Activated CD4-positive, alpha-beta T cell treated with anti-CD3 and anti-CD28 coated beads, Interleukin-2, amount 10 ng/mL, durations not matched to agents 7 days and 5 days (primary cell): ENCODE results near the gene CD151. TPM values are rescaled to one million over a fixed set of nuclear protein-coding genes. Genes with fewer than 3 reads are reported as not detected.

ENCODE experiments used
- CTCF ChIA-PET: fragments of 350-600 bp; sonication (Branson Sonifier 250); formaldehyde crosslinking; loops from one replicate; lab custom pipeline; 2021; ENCODE audit warnings: antibody characterized with exemption; lab: Charles Lee
- POLR2A ChIA-PET: fragments of 350-600 bp; sonication (Branson Sonifier 250); formaldehyde crosslinking; loops from one replicate; lab custom pipeline; 2021; ENCODE audit warnings: antibody characterized with exemption; lab: Charles Lee
- DNase-seq: peaks from one replicate; pipeline ENCODE4 v3.0.0-alpha.2; 2020
- H3K27ac Mint-ChIP-seq: one replicate; pipeline ENCODE4 v1.8.0; 2021; ENCODE audit warnings: mild to moderate bottlenecking, moderate library complexity, mixed read lengths
- H3K27me3 Mint-ChIP-seq: one replicate; pipeline ENCODE4 v1.8.0; 2021; ENCODE audit warnings: mixed read lengths
- H3K36me3 Mint-ChIP-seq: one replicate; pipeline ENCODE4 v1.8.0; 2021; ENCODE audit warnings: low read depth, mixed read lengths
- H3K4me1 Mint-ChIP-seq: one replicate; pipeline ENCODE4 v1.8.0; 2021; ENCODE audit warnings: mixed read lengths
- H3K4me3 Mint-ChIP-seq: one replicate; pipeline ENCODE4 v1.8.0; 2021; ENCODE audit warnings: mild to moderate bottlenecking, moderate library complexity, mixed read lengths
- H3K9me3 Mint-ChIP-seq: one replicate; pipeline ENCODE4 v1.8.0; 2021; ENCODE audit warnings: mixed read lengths
- total RNA-seq, 2 experiments: library from RNA; stranded (reverse); gene quantifications; one replicate each; pipeline ENCODE4 v1.2.3, GENCODE V29; 2021

The CD151 gene
- total RNA-seq, 2 experiments from 2014 or later, result 35.4 to 37.6 TPM

DNA sequence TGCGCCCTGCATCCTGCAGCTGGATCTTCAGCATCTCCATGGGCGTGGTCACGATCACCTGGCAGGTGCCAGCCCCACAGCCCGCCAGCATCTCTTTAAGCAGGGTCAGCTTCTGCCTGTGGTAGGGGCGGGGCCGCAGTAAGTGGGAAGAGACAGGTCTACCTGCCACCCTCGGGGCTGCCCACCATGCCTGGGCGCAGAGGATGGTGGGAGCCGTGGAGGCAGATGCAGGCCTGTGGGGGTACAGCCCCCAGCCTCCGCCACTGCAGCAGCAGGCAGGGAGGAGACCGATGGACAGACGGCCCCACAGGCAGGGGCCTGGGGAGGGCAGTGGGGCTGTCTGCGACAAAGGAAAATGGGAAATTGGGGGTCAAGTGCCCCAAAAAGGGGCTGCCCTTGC is 39.9 kb upstream of the CD151 start:
- H3K4me1 Mint-ChIP-seq, result peaks cover 25% of the 10 kb centered on the region
- ChIA-PET CTCF (interaction anchor here (0.6 to 1.3 kb wide), 2 partner anchors 15 to 136 kb away, joined by 3 read pairs; no protein-coding TSS in a partner anchor), POLR2A (no interaction called here)
- peaks cover 4% of the 10 kb centered on the region for H3K36me3 Mint-ChIP-seq
- H3K4me3 Mint-ChIP-seq, result no peak overlapping the region
- H3K27me3 Mint-ChIP-seq, result no peaks in the 10 kb centered on the region
- DNase-seq, result no peak
- no peaks in the 10 kb centered on the region for H3K9me3 Mint-ChIP-seq
- H3K27ac Mint-ChIP-seq, result no peak overlapping the region

DNA sequence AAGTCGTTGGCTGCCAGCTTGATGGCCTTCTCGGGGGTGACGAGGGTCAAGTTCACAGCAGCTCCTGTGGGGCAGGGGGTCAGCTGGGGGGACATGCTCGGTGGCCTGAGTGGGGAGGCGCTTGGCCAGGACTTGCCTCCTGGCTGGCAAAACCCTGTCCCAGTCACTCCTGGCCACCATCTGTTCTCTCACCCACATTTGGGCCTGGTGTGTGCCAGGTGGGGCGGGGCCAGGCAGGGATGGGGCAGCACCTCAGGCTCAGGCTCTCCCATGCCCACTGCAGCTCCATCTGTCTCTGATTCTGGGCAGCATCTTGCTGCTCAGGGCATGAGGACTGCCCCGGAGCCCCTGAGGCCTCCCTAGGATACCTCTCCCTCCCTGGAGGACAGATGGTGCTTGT is 39.2 kb upstream of the CD151 start:
- H3K4me1 Mint-ChIP-seq, result peaks cover 25% of the 10 kb centered on the region
- H3K27me3 Mint-ChIP-seq, result no peaks in the 10 kb centered on the region
- ChIA-PET POLR2A (no interaction called here), CTCF (interaction anchor here (0.6 to 1.3 kb wide), 2 partner anchors 15 to 222 kb away, joined by 3 read pairs; no protein-coding TSS in a partner anchor)
- no peaks in the 10 kb centered on the region for H3K9me3 Mint-ChIP-seq
- no peak overlapping the region for H3K27ac Mint-ChIP-seq
- H3K4me3 Mint-ChIP-seq, result no peak overlapping the region
- peaks cover 4% of the 10 kb centered on the region for H3K36me3 Mint-ChIP-seq
- DNase-seq, result no peak

DNA sequence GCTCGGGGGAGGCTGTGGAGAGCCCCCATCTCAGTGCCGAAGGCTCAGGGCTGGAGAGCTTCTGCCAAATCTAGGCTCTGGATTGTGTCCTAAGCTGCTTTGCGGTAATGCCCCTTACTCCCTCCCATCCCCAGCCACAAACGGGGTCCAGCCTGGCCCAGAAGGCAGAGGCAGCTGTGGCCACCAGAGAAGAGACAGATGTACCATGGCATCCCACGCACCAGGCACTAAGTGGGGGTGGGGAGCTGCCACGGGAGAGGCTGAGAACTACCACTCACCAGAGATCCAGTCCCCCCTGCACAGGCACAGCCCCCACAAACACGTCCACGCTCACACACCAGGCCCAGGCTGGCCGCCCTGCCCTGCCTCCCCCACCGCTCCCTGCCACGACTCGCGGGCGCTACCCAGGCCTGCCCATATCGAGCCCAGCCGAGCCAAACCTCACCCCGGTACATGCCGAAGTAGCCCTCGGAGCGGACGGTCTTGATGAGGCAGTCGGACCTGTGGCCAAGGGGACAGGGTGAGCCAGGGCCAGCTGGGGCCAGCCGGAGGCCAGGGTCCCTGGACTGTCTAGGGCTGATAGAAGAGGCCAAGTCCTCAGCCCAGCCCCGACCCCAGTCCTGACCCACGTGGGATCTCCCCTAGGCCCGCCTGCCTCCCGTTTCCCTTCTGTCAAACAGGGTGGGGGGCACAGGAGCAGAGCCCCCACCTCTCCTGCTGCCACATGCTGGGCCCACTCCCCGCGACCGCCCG is 38.6 kb upstream of the CD151 start:
- POLR2A ChIA-PET, result no interaction called here
- DNase-seq, result no peak
- Mint-ChIP-seq H3K4me1 (peaks cover 23% of the 10 kb centered on the region), H3K4me3 (no peak overlapping the region), H3K36me3 (peaks cover 4% of the 10 kb centered on the region), H3K27me3 (no peaks in the 10 kb centered on the region), H3K9me3 (no peaks in the 10 kb centered on the region), H3K27ac (no peak overlapping the region)
- CTCF ChIA-PET, result interaction anchor here (0.6 to 0.8 kb wide), 2 partner anchors 10 to 223 kb away, joined by 3 read pairs; no protein-coding TSS in a partner anchor

DNA sequence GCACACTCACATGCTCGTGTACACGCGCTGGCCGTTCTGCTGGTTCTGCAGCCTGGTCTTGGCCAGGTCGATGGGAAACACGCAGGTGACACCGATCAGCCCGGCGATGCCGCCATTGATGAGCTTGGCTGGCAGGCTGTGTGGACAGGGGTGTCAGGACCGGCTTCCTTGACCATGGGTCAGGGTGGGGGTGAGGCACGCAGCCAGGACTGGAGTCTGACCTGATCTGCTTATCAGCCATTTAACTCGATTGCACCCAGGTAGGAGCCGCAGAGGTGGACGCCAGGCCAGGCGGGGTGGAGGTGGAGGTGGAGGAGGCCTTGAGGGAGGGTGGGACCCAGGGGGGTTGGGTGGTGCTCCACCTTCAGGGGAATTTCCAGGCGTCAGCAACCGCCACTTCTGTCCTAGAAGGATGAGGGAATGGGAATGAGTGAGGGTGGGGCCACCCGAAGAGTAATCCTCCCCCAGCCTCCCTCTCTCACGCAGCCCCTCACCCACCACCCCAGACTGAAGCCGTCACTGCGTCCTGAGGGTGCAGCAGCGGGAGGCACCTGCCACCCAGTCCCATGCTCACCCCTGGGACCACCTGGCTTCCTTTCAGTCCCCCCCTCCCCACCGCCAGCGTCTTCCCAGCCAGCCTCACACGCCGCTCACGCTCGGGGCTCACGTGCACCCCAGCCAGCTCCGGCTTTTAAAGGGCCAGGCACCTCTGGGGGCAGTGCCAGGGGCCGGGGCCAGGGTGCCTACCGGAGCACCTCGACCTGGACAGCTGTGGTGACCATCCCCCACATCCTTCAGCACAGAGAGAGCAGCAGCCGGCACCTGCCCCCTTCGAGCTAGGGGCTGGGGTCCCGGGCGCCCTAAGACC is 37.8 kb upstream of the CD151 start:
- H3K4me3 Mint-ChIP-seq, result peak overlapping the region; percentile 84
- ChIA-PET POLR2A (no interaction called here), CTCF (interaction anchor here (0.6 to 1.4 kb wide), 3 partner anchors 11 to 112 kb away, joined by 3 read pairs; no protein-coding TSS in a partner anchor)
- H3K36me3 Mint-ChIP-seq, result peaks cover 4% of the 10 kb centered on the region
- H3K4me1 Mint-ChIP-seq, result peaks cover 23% of the 10 kb centered on the region
- H3K9me3 Mint-ChIP-seq, result no peaks in the 10 kb centered on the region
- no peak for DNase-seq
- H3K27ac Mint-ChIP-seq, result no peak overlapping the region
- no peaks in the 10 kb centered on the region for H3K27me3 Mint-ChIP-seq

DNA sequence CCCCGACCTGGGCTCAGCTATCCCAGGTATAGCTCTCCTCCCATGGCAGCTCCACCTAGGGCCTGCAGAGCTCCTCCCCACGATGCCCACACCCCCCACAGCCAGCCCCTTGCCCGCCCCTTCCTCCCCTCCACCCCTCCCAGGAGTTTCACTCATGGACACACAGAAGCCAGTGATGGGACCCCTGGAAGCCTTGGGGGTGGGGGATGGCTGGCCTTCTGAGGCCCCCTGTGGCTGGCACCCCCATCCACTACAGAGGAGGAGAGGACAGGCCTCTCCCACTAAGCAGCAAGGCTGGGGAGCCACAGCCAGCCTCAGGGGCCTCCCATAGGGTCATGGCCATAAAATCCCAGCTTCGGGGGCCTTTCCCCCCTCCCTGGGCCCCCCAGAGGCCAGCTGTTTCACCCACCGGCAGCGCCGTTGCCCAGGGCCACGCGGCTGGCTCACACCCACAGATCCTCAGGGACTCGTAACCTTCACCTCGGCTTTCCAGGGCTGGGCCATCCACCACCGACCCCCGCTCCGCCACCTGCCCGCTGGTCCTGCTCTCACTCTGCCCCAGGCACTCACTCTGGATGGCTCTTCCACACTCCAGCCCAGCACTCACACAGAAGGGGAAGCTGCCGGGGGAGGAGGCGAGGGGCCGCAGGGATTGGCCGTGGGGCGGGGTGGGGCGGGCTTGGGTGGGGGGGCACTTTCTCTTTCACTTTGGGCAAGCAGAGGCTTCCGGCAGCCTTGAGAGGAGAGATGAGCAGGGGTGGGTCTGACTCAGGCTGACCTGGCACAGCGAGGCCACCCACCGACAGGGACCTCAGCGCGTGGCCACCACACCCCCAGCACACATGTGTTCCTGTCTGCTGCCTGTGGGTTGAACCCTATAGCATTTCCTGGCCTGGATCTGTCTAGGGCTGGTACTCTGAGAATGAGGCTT is 36.9 kb upstream of the CD151 start:
- Mint-ChIP-seq H3K27ac (peak overlapping the region; percentile 80), H3K36me3 (peaks cover 4% of the 10 kb centered on the region), H3K4me3 (peak overlapping the region; percentile 84), H3K9me3 (no peaks in the 10 kb centered on the region), H3K4me1 (peaks cover 23% of the 10 kb centered on the region), H3K27me3 (no peaks in the 10 kb centered on the region)
- peak; percentile 85 for DNase-seq
- CTCF ChIA-PET, result interaction anchor here (0.6 to 1.7 kb wide), 4 partner anchors 10 to 111 kb away, joined by 3 to 7 read pairs (median 3); no protein-coding TSS in a partner anchor
- POLR2A ChIA-PET, result interaction anchor here (0.6 kb wide), 2 partner anchors 22 to 479 kb away, joined by 3 to 4 read pairs; no protein-coding TSS in a partner anchor

DNA sequence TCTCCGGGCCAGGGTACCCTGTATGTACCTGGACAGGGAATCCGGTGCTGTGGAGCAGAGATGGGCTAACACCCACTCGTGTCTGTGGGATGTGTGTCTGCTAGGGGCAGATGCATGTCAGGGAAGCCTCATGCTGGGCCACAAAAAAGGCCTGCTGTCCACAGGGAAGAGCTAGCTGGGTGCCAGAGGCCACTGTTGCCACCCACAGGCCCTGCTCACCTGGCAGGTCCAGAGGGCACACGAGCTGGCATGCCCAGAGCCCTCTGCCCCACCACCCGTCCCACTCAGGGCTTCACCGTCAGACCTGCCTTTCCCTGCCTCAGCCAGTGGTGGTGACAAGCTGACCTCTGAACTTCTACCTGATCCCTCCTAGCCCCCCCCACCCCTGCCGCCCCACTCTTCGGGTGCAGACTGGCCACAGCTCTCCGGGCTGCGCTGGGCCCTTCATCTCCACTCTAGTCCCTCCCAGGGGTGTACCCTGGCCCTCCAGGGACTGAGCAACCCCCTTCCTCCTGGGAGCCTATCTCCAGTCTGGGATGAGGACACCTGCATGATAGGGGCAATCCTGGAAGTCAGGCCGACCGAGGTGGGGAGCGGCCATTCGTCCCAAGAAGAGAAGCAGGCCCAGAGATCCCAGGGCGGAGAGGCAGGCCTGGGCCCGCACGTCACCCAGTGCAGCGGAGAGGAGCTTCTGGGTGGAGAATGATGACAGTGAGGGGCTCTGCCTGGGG is 36.0 kb upstream of the CD151 start:
- CTCF ChIA-PET, result interaction anchor here (0.6 to 1.7 kb wide), 7 partner anchors 9 to 55 kb away, joined by 3 to 7 read pairs (median 3); partner anchors contain the start of genes CRACR2B and PNPLA2
- Mint-ChIP-seq H3K27me3 (no peaks in the 10 kb centered on the region), H3K4me3 (peak overlapping the region; percentile 84), H3K36me3 (peaks cover 3% of the 10 kb centered on the region), H3K27ac (peak overlapping the region; percentile 80), H3K4me1 (peaks cover 23% of the 10 kb centered on the region), H3K9me3 (no peaks in the 10 kb centered on the region)
- POLR2A ChIA-PET, result interaction anchor here (0.6 kb wide), 3 partner anchors 21 to 184 kb away, joined by 3 to 4 read pairs (median 4); no protein-coding TSS in a partner anchor
- DNase-seq, result no peak

DNA sequence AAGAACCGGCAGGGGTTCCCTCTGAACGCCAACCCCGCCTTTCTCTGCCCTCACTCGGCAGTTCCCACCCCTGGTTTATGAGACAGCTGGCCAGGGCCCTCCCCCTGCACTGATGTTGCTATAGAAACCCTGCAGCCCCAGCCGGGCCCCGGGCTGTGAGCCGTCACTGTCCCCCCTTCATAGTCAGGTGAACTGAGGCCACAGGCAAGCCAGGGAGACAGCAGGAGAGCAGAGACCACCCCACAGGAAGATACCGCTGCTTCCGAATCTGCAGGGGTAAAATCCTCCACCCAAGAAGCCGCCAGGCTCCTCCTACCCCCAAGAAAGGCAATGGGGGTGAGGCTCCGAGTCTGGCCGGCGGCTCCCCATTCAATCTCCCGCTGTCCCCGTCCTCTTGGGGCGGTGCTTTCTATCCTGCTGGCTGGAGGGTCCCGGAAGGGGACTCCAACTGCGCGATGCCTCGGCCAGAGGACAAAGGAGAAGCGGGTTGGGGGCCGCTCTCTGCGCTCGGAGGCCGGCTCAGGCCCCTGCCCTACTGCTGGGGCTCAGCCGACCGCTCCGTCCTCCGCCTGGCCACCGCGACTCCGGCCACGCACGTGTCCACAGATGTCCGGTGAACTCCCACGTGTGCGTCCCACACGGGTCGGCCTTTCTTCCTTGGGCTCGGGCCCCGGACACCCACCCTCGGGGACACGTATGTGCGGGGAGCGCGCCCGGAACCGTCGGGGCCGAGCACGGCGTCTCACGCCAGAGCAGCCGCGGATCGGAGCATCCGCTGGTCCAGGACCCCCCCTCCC is 35.3 kb upstream of the CD151 start:
- Mint-ChIP-seq H3K27me3 (no peaks in the 10 kb centered on the region), H3K4me3 (peak overlapping the region; percentile 84), H3K27ac (peak overlapping the region; percentile 80), H3K9me3 (no peaks in the 10 kb centered on the region), H3K36me3 (peaks cover 4% of the 10 kb centered on the region), H3K4me1 (peaks cover 23% of the 10 kb centered on the region)
- ChIA-PET CTCF (interaction anchor here (0.6 to 1.7 kb wide), 6 partner anchors 11 to 56 kb away, joined by 3 to 7 read pairs (median 4); partner anchors contain the start of genes CRACR2B and PNPLA2), POLR2A (interaction anchor here (0.6 kb wide), 2 partner anchors 56 to 184 kb away, joined by 3 to 4 read pairs; no protein-coding TSS in a partner anchor)
- DNase-seq, result peak; percentile 77

DNA sequence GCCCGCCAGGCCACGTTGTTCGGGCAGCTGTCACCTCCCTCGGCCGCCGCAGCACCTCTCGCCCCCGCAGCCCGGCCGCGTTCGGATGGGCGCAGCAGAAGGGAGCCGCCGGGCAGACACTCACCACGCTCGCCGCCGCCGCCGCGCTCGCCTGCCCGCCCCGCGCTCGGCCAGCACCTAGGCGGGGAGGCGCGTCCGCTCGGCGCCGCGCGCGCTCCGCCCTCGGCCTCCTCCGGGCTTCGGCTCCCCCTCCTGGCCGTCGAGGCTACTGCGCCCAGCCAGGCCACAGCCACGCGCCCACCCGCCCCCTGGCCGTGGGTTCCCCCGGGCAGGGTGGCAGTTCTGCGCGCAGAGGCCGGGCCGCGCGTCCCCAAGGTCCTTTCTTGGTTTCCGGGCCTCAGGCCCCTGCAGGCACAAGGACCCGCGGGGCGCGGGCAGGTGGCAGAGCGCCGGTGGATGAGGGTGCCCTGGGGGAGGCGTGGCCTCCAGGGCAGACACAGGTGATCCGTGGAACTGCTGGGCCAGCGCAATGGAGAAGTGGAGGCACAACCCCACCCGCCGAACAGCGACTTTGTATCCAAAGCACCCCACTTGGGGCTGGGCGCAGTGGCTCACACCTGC is 34.5 kb upstream of the CD151 start, which contains the start of gene SLC25A22:
Gene SLC25A22, minus strand, starts transcription at position 189 of the 621 bp plus-strand sequence. CDS start 3,275 bp downstream, outside the sequence.
- Mint-ChIP-seq H3K36me3 (peaks cover 6% of the 10 kb centered on the region), H3K4me1 (peaks cover 25% of the 10 kb centered on the region), H3K27me3 (no peaks in the 10 kb centered on the region), H3K27ac (peak within 1 kb of the TSS; percentile 80), H3K4me3 (peak within 1 kb of the TSS; percentile 84), H3K9me3 (no peaks in the 10 kb centered on the region)
- CTCF ChIA-PET, result interaction anchor here (1.1 kb wide), 2 partner anchors 36 to 55 kb away, joined by 3 read pairs; no protein-coding TSS in a partner anchor
- DNase-seq, result peak; percentile 82
- POLR2A ChIA-PET, result no interaction called here

DNA sequence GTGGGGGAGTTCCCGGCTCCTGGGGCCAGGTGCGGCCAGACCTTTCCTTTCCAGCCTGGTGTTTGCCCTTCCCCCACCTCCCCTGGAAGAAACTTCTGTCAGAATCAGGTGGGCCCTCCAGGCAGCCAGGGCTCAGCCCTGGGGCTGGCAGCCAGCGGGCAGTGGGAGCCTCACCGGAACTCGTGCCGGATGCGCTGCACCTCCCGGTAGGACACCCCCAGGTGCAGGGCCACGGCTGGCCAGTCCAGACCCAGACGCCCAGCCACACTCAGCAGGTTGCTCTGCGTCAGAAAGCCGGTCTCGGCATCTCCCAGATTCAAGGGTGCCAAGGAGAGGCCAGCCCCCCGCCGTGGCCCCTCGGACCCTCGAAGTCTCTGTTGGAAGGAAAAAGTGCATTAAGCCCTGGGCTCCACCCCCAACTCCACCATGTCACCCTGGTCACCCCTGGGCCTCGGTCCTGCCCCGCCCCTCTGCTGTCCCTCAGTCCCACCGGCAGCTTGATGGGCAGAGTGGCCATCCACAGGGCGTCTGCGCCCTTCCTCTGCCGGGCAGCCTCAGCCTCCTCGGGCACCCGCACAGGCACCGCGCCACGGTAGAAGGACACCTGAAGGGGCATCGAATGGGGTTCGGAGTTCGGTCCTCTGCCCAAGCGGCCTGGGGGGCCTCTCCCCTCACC is 33.0 kb upstream of the CD151 start:
- no peaks in the 10 kb centered on the region for H3K27me3 Mint-ChIP-seq
- H3K9me3 Mint-ChIP-seq, result no peaks in the 10 kb centered on the region
- no peak overlapping the region for H3K27ac Mint-ChIP-seq
- H3K4me1 Mint-ChIP-seq, result peaks cover 23% of the 10 kb centered on the region
- peaks cover 9% of the 10 kb centered on the region for H3K36me3 Mint-ChIP-seq
- no peak for DNase-seq
- CTCF ChIA-PET, result interaction anchor here (1.6 kb wide), 1 partner anchor 9 kb away, joined by 4 read pairs; no protein-coding TSS in a partner anchor
- H3K4me3 Mint-ChIP-seq, result no peak overlapping the region
- POLR2A ChIA-PET, result no interaction called here

DNA sequence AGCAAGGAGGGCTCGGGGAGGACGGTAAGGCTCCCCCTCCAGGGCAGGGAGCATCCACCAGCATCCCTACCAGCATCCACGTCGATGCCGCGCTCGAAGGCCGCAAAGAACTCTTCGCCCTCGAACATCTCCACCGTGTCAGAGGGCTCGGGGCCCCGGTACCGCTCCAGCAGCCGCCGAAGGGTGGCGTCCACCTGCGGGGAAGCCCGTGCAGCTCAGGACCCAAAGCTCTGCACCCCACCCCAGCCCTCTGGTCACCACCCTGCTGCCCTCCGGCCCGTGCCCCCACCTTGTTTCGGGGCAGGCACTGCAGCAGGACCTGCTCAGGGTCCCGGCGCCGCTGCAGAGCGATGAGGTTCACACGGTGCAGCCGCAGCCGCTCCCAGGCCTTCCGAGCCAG is 32.3 kb upstream of the CD151 start:
- Mint-ChIP-seq H3K4me3 (no peak overlapping the region), H3K9me3 (no peaks in the 10 kb centered on the region), H3K27ac (no peak overlapping the region), H3K36me3 (peaks cover 9% of the 10 kb centered on the region), H3K4me1 (peaks cover 20% of the 10 kb centered on the region), H3K27me3 (no peaks in the 10 kb centered on the region)
- no peak for DNase-seq
- ChIA-PET CTCF (interaction anchor here (1.6 kb wide), 1 partner anchor 8 kb away, joined by 4 read pairs; no protein-coding TSS in a partner anchor), POLR2A (no interaction called here)
